Tibial nerve (tissue), 4 donors: ENCODE measurements around the gene SEMA4C. TPM values are rescaled to one million over a fixed set of nuclear protein-coding genes. Genes with fewer than 3 reads are reported as not detected.

ENCODE experiments used
- DNase-seq, 2 donors: peaks; one replicate each; pipeline ENCODE4 v3.0.0-alpha.2; 2019; ENCODE audit warnings: low spot score in 2 of 2
- H3K27ac ChIP-seq, 4 donors: fragments of 200-600 bp; sonication (generic) in 3 of 4; one replicate each; pipeline ENCODE4 v1.5.1; 2017 to 2019; ENCODE audit warnings: mild to moderate bottlenecking in 1 of 4
- H3K27me3 ChIP-seq, 2 donors: fragments of 200-600 bp; sonication (generic) in 1 of 2; one replicate each; pipeline versions ENCODE4 v1.5.1 to v1.6.0; 2017 to 2019
- H3K36me3 ChIP-seq, 3 donors: fragments of 200-600 bp; sonication (generic); one replicate each; pipeline ENCODE4 v1.5.1; 2018 to 2019
- H3K4me1 ChIP-seq, 4 donors: fragments of 200-600 bp; sonication (generic) in 3 of 4; one replicate each; pipeline ENCODE4 v1.5.1; 2017 to 2019
- H3K4me3 ChIP-seq, 4 donors: fragments of 200-600 bp; sonication (generic) in 3 of 4; one replicate each; pipeline ENCODE4 v1.5.1; 2017 to 2019; ENCODE audit warnings: mild to moderate bottlenecking in 1 of 4, moderate library complexity in 1 of 4
- H3K9me3 ChIP-seq, 4 donors: fragments of 200-600 bp; sonication (generic) in 3 of 4; one replicate each; pipeline ENCODE4 v1.5.1; 2017 to 2019
- EP300 ChIP-seq, 2 donors: sonication (generic); formaldehyde crosslinking; IDR thresholded peaks; one replicate each; pipeline ENCODE4 v1.6.1; 2017; ENCODE audit warnings: antibody characterized with exemption in 2 of 2, mild to moderate bottlenecking in 1 of 2
- POLR2A ChIP-seq, 2 donors: fragments of 450-650 bp; IDR thresholded peaks; one replicate each; pipeline ENCODE4 v1.6.1; 2017; ENCODE audit warnings: antibody characterized with exemption in 2 of 2, mild to moderate bottlenecking in 2 of 2, moderate library complexity in 2 of 2
- WGBS, 2 donors: methylation state at CpG; one replicate each; pipeline ENCODE4 v1.1.5; 2018; 5-methylcytosine and 5-hydroxymethylcytosine counted together
- total RNA-seq, 4 donors: library from RNA; depleted of rRNA; stranded (reverse); fragments of >200 nt; gene quantifications; one replicate each; pipeline ENCODE4 v1.1.0, GENCODE V29; 2016
- TF ChIP-seq, protein P1 (sequence below), 5 experiments: fragments of 200-600 bp in 3 of 5; fragments of 450-650 bp in 2 of 5; sonication (generic) in 3 of 5; IDR thresholded peaks; one replicate each; pipeline ENCODE4 v1.5.1; 2016 to 2019; ENCODE audit warnings: antibody characterized with exemption in 5 of 5, mild to moderate bottlenecking in 3 of 5, moderate library complexity in 2 of 5

SEMA4C gene
- total RNA-seq, 4 donors from 2014 or later = 120 to 181 (median 147) TPM

DNA sequence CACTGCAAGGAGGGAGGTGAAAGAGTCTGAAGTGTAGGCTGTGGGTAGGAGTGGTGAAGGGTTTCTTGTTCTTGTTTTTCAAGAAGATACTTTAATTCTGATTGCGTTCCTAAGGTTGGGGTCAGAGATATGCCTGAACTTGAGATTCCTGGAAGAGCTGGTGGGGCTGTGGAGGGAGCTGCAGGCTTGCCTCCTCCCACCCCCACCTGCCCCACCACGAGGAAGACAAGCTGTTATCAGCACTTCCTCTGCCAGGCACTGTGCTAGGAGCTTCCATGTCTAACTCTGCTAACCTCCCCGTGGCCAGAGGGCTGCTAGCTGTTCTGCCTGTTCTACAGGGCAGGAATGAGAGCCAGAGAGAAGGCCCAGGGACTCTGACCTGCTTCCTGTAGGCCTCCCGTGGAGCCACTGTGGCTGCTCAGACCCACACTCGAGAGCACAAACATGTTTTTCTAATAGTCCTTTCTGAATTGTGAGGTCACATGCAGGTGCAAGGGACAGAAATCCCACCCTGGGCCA lies 39.8 kb downstream of the SEMA4C start:
- 59 to 69% methylated on average over 4 to 5 of the region's 5 CpGs for WGBS, 2 donors

DNA sequence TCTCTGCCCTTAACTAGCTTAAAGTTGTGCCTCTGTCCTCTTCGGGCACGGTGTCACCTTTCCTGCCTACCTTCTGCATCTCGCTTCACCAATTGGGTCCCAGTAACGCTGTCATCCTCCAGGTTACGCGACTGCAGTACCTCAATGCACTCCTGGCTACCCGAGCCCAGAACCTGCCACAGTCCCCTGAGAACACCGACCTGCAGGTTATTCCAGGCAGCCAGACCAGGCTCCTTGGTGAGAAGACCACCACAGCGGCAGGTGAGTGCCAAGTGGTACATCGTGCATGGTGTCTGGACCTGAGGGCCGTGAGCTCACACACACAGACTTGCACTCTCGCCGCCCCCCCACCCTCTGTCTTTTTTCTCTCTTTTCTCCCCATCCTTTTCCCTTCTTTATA lies 41.0 kb downstream of the SEMA4C start:
- 95% methylated on average over 13 of the region's 13 CpGs for WGBS, 2 donors
- Histone ChIP-seq H3K36me3 (peaks cover 7 to 97% (median 13%) of the 10 kb centered on the region in 3 donors), H3K27me3 (no peaks in the 10 kb centered on the region), H3K4me3 (no peak overlapping the region), H3K27ac (no peak overlapping the region), H3K4me1 (peaks cover 0 to 26% (median 9%) of the 10 kb centered on the region in 4 donors), H3K9me3 (no peaks in the 10 kb centered on the region)
- DNase-seq = no peak
- TF ChIP-seq EP300 (IDR thresholded peaks at IDR 0.05) = no peak
- TF ChIP-seq, protein P1, sequence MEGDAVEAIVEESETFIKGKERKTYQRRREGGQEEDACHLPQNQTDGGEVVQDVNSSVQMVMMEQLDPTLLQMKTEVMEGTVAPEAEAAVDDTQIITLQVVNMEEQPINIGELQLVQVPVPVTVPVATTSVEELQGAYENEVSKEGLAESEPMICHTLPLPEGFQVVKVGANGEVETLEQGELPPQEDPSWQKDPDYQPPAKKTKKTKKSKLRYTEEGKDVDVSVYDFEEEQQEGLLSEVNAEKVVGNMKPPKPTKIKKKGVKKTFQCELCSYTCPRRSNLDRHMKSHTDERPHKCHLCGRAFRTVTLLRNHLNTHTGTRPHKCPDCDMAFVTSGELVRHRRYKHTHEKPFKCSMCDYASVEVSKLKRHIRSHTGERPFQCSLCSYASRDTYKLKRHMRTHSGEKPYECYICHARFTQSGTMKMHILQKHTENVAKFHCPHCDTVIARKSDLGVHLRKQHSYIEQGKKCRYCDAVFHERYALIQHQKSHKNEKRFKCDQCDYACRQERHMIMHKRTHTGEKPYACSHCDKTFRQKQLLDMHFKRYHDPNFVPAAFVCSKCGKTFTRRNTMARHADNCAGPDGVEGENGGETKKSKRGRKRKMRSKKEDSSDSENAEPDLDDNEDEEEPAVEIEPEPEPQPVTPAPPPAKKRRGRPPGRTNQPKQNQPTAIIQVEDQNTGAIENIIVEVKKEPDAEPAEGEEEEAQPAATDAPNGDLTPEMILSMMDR (IDR thresholded peaks at IDR 0.05) = no peak
- TF ChIP-seq POLR2A (IDR thresholded peaks at IDR 0.05) = no peak

More for the DNA sequence above, 39.8 kb downstream of the SEMA4C start:
- Histone ChIP-seq H3K27me3 (no peaks in the 10 kb centered on the region), H3K27ac (no peak overlapping the region), H3K4me1 (peaks cover 0 to 20% (median 9%) of the 10 kb centered on the region in 4 donors), H3K9me3 (no peaks in the 10 kb centered on the region), H3K4me3 (no peak overlapping the region), H3K36me3 (peaks cover 7 to 100% (median 13%) of the 10 kb centered on the region in 3 donors)
- TF ChIP-seq, protein P1 (IDR thresholded peaks at IDR 0.05) = no peak
- no peak for TF ChIP-seq EP300 (IDR thresholded peaks at IDR 0.05)
- no peak for TF ChIP-seq POLR2A (IDR thresholded peaks at IDR 0.05)
- no peak for DNase-seq

DNA sequence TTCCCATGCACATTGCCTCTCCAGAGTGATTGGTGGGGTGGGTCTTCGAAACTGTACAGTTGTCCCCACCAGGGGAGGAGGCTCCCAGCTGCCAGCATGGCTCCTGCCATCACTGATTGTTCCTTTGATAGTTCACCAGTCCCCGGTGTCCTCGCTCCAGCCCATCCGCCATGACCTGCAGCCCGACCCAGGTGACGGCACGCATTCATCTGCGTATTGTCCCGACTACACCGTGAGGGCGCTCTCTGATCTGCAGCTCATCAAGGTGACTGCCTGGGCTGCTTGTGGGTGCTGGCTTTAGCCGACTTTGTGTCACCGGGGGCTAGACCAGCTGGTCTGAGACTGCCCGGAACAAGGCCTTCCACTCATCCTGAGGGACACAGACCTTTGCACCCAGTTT lies 41.4 kb downstream of the SEMA4C start:
- H3K9me3 ChIP-seq = no peaks in the 10 kb centered on the region
- H3K27me3 ChIP-seq = no peaks in the 10 kb centered on the region
- no peak overlapping the region for H3K4me3 ChIP-seq
- 92 to 96% methylated on average over 14 of the region's 14 CpGs for WGBS, 2 donors
- H3K27ac ChIP-seq = no peak overlapping the region
- TF ChIP-seq EP300 (IDR thresholded peaks at IDR 0.05) = no peak
- TF ChIP-seq, protein P1 (IDR thresholded peaks at IDR 0.05) = no peak
- TF ChIP-seq POLR2A (IDR thresholded peaks at IDR 0.05) = no peak
- H3K36me3 ChIP-seq = peaks cover 7 to 97% (median 13%) of the 10 kb centered on the region in 3 donors
- no peak for DNase-seq
- H3K4me1 ChIP-seq = peaks cover 0 to 27% (median 8%) of the 10 kb centered on the region in 4 donors

DNA sequence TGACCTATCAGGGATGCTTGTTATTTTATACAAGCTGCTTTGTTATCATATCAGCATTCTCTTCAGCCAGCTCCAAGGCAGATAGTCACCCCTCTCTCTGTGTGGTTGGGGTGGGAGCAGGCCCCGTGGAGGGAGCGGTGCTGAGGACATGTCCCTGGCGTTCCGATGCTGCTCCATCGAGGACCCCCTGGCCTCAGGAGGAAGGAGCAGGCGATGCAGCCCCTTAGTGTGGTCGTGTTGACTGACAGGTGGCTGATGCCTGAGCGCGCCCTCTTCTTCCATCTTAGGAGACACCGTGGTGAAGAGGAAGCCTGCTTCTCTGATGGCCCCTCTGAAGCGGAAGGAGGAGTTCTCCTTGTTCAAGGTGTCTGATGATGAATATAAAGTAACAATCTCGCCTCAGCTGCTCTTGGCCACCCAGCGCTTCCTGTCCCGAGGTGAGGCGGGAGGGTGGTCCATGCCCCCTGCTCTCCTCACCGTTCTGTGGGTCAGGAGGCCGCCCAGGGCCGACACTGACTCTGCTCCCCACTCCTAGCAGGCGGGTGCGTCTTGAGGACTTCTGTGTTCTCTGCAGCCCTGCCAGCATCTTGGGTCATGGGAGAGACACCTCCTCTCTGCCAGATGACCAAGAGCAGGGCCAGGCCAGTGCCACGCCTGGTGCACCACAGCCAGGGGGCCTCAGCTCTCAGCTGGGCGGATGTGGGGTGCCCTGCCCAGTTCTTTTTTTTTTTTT lies 43.2 kb downstream of the SEMA4C start:
- TF ChIP-seq POLR2A (IDR thresholded peaks at IDR 0.05) (no peak), EP300 (IDR thresholded peaks at IDR 0.05) (no peak)
- TF ChIP-seq, protein P1 (IDR thresholded peaks at IDR 0.05) = no peak
- 88% methylated on average over 21 to 22 of the region's 22 CpGs for WGBS, 2 donors
- no peak overlapping the region for H3K27ac ChIP-seq
- no peaks in the 10 kb centered on the region for H3K27me3 ChIP-seq
- peaks cover 0 to 20% (median 3%) of the 10 kb centered on the region in 4 donors for H3K4me1 ChIP-seq
- H3K36me3 ChIP-seq = peaks cover 7 to 95% (median 13%) of the 10 kb centered on the region in 3 donors
- no peak overlapping the region for H3K4me3 ChIP-seq
- H3K9me3 ChIP-seq = no peaks in the 10 kb centered on the region
- DNase-seq = no peak

DNA sequence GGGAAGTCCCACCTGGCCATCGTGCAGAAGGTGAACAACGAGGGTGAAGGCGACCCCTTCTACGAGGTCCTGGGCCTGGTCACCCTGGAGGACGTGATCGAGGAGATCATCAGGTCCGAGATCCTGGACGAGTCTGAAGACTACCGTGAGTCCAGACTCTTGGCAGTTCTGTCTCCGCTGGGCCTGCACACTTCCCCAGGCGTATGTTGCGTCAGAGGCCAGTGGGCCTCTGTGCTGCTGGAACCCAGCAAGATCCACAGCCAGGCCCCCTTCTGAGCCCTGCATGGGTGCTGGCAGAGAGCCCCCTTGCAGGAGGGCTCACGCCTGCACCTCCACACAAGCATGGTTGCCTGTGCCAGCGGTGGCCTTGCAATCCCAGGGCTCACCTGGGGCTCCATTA lies 44.8 kb downstream of the SEMA4C start:
- peaks cover 5 to 82% (median 13%) of the 10 kb centered on the region in 3 donors for H3K36me3 ChIP-seq
- H3K9me3 ChIP-seq = no peaks in the 10 kb centered on the region
- no peak for DNase-seq
- 91% methylated on average over 14 of the region's 14 CpGs for WGBS, 2 donors
- no peaks in the 10 kb centered on the region for H3K27me3 ChIP-seq
- H3K27ac ChIP-seq = no peak overlapping the region
- H3K4me3 ChIP-seq = no peak overlapping the region
- TF ChIP-seq POLR2A (IDR thresholded peaks at IDR 0.05) (no peak), EP300 (IDR thresholded peaks at IDR 0.05) (no peak)
- TF ChIP-seq, protein P1 (IDR thresholded peaks at IDR 0.05) = no peak
- peaks cover 0 to 36% (median 9%) of the 10 kb centered on the region in 4 donors for H3K4me1 ChIP-seq
